ENCODE data around the gene HSPH1. TPM values are rescaled to one million over a fixed set of nuclear protein-coding genes. Genes with fewer than 3 reads are reported as not detected.

HSPH1 gene
- total RNA-seq, 1 donor from 2014 or later, result 50.9 TPM

GRCh38 chr13:31168166-31168565, 6.5 kb upstream of the HSPH1 start:
- H3K4me3 ChIP-seq (ENCODE audit: low read depth, low read length), result no peak overlapping the region
- no peak for TF ChIP-seq CTCF (conservative IDR thresholded peaks at IDR 0.05; ENCODE audit: low read depth, low read length)
- no peak for DNase-seq (ENCODE audit: low read depth)

- TF ChIP-seq CTCF (conservative IDR thresholded peaks at IDR 0.05; ENCODE audit: low read depth, low read length), result no peak
- DNase-seq (ENCODE audit: low read depth), result no peak
- no peak overlapping the region for H3K4me3 ChIP-seq (ENCODE audit: low read depth, low read length)
These were observed 5.8 kb upstream of the HSPH1 start for GRCh38 chr13:31167490-31167889.

- H3K4me3 ChIP-seq (ENCODE audit: low read depth, low read length), result no peak overlapping the region
- no peak for TF ChIP-seq CTCF (conservative IDR thresholded peaks at IDR 0.05; ENCODE audit: low read depth, low read length)
- DNase-seq (ENCODE audit: low read depth), result no peak
These were observed 4.9 kb upstream of the HSPH1 start for GRCh38 chr13:31166591-31166990.

- DNase-seq (ENCODE audit: low read depth), result peak; percentile 90
- H3K4me3 ChIP-seq (ENCODE audit: low read depth, low read length), result peak overlapping the region; percentile 88
- no peak for TF ChIP-seq CTCF (conservative IDR thresholded peaks at IDR 0.05; ENCODE audit: low read depth, low read length)
These were observed 676 bp upstream of the HSPH1 start for GRCh38 chr13:31162151-31163008.

- no peak for TF ChIP-seq CTCF (conservative IDR thresholded peaks at IDR 0.05; ENCODE audit: low read depth, low read length)
- peak overlapping the region; percentile 88 for H3K4me3 ChIP-seq (ENCODE audit: low read depth, low read length)
- no peak for DNase-seq (ENCODE audit: low read depth)
These were observed 697 bp downstream of the HSPH1 start for GRCh38 chr13:31160857-31161556.

GRCh38 chr13:31159306-31159705, 2.4 kb downstream of the HSPH1 start:
- peak overlapping the region; percentile 88 for H3K4me3 ChIP-seq (ENCODE audit: low read depth, low read length)
- TF ChIP-seq CTCF (conservative IDR thresholded peaks at IDR 0.05; ENCODE audit: low read depth, low read length), result no peak
- DNase-seq (ENCODE audit: low read depth), result no peak

All from epithelial cell of proximal tubule (primary cell).